Left kidney (tissue), 8 donors: Measurements from ENCODE around the gene HYCC1. TPM values are rescaled to one million over a fixed set of nuclear protein-coding genes. Genes with fewer than 3 reads are reported as not detected.
"Not testable (repeated sequence)": the region's sequence is repeated elsewhere in the genome, so short reads cannot be mapped to it uniquely, and the experiment has no call there.

Source experiments
- DNase-seq: peaks from one replicate; pipeline ENCODE4 v3.0.0-alpha.2; 2013
- long read RNA-seq, 8 donors: transcript quantifications; one replicate each; lab custom pipeline, GENCODE V29; 2026
- polyA plus RNA-seq: library from polyadenylated mRNA; unstranded; fragments of 120-200 nt; gene quantifications from one replicate; pipeline ENCODE4 v1.2.1, GENCODE V29; 2013; ENCODE audit not compliant: insufficient read length

Gene HYCC1
- 23.9 TPM for polyA plus RNA-seq
- long read RNA-seq, donor 1, partial matches to known transcripts, result 0 of 2 reads
- long read RNA-seq, donor 1, other reads (novel, unspliced or antisense), result 0 of 2 reads
- long read RNA-seq, donor 2, transcript FAM126A-201 (4 exons, 616 nt), result major isoform, 5 of 6 reads
- long read RNA-seq, donor 2, partial matches to known transcripts, result 0 of 6 reads
- long read RNA-seq, donor 2, other reads (novel, unspliced or antisense), result 0 of 6 reads
- long read RNA-seq, donor 3, transcript FAM126A-201 (4 exons, 616 nt), result major isoform, 5 of 10 reads
- long read RNA-seq, donor 3, partial matches to known transcripts, result 5 of 10 reads
- long read RNA-seq, donor 3, other reads (novel, unspliced or antisense), result 0 of 10 reads
- long read RNA-seq, donor 4, partial matches to known transcripts, result 0 of 1 reads
- long read RNA-seq, donor 4, other reads (novel, unspliced or antisense), result 0 of 1 reads
- long read RNA-seq, donor 5, full-length matches to known transcripts, result 11 of 11 reads
- long read RNA-seq, donor 5, partial matches to known transcripts, result 0 of 11 reads
- long read RNA-seq, donor 5, other reads (novel, unspliced or antisense), result 0 of 11 reads
- long read RNA-seq, donor 6, partial matches to known transcripts, result 0 of 6 reads
- long read RNA-seq, donor 6, other reads (novel, unspliced or antisense), result 0 of 6 reads
- long read RNA-seq, donor 7, full-length matches to known transcripts, result 8 of 8 reads
- long read RNA-seq, donor 7, partial matches to known transcripts, result 0 of 8 reads
- long read RNA-seq, donor 7, other reads (novel, unspliced or antisense), result 0 of 8 reads
- long read RNA-seq, donor 8, partial matches to known transcripts, result 0 of 4 reads
- long read RNA-seq, donor 8, other reads (novel, unspliced or antisense), result 0 of 4 reads

DNA sequence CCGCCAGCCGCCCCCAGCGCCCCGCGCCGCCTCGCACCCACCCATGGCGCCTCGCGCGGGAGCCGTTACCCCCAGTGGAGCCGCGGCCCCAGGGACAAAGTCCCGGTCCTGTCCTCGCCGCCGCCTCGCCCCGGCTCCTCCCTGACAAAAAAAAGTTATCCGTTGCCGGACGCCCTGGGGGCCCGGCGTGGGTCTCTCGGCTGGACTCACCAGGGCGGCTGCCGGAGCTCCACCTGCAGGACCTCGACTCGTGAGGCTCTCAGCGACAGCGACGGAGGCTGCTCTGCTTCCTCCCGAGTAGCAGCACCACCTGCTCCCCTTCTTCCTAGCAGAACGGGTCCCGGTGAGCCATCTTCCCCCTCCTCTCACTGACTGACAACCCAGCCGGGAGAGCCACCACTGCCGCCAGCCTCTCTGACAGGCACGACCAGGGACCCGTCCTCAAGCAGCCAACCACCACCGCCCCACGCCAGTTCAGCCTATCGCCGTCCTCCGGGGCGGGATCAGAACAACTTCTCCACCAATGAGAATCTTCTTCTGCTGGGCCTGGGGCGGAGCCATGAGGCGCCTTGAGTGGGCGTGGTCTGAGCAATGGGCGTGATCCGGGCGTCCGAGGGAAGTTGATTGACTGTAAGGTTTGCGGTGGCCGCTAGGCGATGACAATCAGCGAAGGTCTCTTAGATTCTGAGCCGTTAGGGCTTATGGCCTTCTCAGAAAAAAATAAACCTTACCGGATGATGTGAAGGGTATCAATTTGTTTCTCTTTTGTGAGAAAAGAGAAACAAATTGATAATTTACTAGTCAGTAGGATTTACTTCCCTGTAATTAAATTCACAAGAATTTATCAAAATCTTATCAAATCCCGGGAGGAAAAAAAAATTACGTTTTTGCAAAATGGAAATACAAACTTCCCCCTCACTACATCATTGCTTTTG is at the start of gene HYCC1:
Gene HYCC1, minus strand, starts transcription at position 416 of the 935 bp plus-strand sequence. CDS start 23,019 bp downstream, outside the sequence.
- DNase-seq, result peak; percentile 97

- no peak for DNase-seq
Measured at GRCh38 chr7:23062452-23062851, 48.5 kb upstream of the HYCC1 start.

GRCh38 chr7:23061327-23061726 is 47.4 kb upstream of the HYCC1 start:
- DNase-seq, result no peak

GRCh38 chr7:23058408-23059096 is 44.6 kb upstream of the HYCC1 start:
- DNase-seq, result no peak

- peak; percentile 41 for DNase-seq
Measured at GRCh38 chr7:23055582-23056178, 41.8 kb upstream of the HYCC1 start.

GRCh38 chr7:23051124-23051485 is 37.2 kb upstream of the HYCC1 start:
- DNase-seq, result not testable (repeated sequence)

DNA sequence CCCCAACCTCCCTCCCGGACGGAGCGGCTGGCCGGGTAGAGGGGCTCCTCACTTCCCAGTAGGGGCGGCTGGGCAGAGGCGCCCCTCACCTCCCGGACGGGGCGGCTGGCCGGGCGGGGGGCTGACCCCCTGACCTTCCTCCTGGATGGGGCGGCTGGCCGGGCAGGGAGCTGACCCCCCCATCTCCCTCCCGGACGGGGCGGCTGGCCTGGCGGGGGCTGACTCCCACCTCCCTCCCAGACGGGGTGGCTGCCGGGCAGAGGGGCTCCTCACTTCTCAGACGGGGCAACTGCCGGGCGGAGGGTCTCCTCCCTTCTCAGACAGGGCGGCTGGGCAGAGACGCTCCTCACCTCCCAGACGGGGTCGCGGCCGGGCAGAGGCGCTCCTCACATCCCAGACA is 32.4 kb upstream of the HYCC1 start:
- not testable (repeated sequence) for DNase-seq

DNA sequence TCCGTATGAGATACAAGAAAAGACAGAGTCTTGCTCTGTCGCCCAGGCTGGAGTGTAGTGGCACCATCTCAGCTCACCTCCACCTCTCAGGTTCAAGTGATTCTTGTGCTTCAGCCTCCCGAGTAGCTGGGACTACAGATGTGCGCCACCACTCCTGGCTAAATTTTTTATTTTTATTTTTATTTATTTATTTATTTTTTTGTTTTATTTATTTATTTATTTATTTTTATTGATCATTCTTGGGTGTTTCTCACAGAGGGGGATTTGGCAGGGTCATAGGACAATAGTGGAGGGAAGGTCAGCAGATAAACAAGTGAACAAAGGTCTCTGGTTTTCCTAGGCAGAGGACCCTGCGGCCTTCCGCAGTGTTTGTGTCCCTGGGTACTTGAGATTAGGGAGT is 31.2 kb upstream of the HYCC1 start:
- not testable (repeated sequence) for DNase-seq

GRCh38 chr7:23044581-23044980 is 30.7 kb upstream of the HYCC1 start:
- no peak for DNase-seq

DNA sequence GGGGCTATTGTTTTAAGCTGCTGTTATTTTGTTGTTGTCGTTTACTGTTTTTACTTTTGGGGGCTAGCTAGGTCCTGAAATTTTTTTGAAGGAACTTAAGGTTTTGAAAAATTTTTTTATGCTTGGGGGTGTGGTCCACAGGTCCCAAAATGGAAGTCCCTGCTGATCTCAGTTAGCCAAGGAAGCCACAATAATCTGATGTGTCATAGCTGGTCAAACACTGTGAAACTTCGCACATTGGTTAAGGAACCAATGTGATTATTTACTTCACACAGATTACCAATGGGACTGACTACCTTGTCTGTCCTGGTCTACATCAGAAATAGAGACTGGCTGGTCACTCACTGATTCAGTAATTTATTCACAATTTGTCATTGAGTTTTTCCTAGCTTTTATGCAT is 29.5 kb upstream of the HYCC1 start:
- no peak for DNase-seq

GRCh38 chr7:23039674-23040073 is 25.7 kb upstream of the HYCC1 start:
- DNase-seq, result not testable (repeated sequence)

DNA sequence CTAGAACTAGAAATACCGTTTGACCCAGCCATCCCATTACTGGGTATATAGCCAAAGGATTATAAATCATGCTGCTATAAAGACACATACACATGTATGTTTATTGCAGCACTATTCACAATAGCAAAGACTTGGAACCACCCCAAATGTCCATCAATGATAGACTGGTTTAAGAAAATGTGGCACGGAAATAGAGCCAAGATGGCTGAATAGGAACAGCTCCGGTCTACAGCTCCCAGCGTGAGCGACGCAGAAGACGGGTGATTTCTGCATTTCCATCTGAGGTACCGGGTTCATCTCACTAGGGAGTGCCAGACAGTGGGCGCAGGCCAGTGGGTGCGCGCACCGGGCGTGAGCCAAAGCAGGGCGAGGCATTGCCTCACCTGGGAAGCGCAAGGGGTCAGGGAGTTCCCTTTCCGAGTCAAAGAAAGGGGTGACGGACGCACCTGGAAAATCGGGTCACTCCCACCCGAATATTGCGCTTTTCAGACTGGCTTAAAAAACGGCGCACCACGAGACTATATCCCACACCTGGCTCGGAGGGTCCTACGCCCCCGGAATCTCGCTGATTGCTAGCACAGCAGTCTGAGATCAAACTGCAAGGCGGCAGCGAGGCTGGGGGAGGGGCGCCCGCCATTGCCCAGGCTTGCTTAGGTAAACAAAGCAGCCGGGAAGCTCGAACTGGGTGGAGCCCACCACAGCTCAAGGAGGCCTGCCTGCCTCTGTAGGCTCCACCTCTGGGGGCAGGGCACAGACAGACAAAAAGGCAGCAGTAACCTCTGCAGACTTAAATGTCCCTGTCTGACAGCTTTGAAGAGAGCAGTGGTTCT is 21.8 kb upstream of the HYCC1 start:
- not testable (repeated sequence) for DNase-seq

- no peak for DNase-seq
Measured at GRCh38 chr7:23027261-23027660, 13.3 kb upstream of the HYCC1 start.

GRCh38 chr7:23026164-23026563 is 12.2 kb upstream of the HYCC1 start:
- DNase-seq, result no peak

DNA sequence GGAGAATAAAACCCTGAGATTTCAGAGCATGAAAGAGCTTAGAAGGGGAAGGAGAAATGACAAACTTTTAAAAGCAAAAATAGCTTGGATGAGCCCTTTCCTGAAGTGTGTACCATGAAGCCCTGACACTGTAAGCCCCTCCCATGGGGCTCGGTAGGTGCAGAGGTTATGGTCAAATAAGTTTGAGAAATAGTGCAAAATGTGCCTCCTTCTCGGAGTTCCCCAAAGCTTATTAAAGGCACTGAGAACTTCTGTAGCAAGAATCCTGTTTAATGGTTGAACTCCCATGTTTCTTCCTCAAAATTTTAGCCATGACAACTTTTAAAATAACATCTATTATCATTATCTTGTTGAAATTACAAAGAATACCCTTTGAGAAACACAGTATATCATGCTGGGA is 10.5 kb upstream of the HYCC1 start:
- no peak for DNase-seq

DNA sequence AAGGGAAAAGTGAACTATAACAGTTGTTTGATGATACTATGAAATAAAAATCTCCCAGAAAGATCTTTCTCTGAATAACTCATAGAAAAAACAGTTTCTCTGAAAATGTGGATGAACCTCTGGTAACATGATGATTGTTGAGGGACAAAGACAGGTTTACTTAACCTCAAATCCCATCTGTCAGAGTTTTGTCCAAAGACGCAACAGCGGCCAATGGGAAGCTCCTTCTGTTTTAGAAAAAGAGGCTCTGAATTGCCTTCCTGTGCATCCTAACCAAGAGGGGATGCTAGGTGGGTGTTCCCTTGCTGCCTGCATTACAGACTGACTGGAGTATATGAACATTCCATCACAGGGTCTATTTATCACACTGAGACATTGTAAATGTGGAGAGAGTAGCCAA is 8.9 kb upstream of the HYCC1 start:
- no peak for DNase-seq

- peak; percentile 43 for DNase-seq
Measured at GRCh38 chr7:23022258-23022769, 8.4 kb upstream of the HYCC1 start.

GRCh38 chr7:23021596-23021995 is 7.7 kb upstream of the HYCC1 start:
- DNase-seq, result no peak

DNA sequence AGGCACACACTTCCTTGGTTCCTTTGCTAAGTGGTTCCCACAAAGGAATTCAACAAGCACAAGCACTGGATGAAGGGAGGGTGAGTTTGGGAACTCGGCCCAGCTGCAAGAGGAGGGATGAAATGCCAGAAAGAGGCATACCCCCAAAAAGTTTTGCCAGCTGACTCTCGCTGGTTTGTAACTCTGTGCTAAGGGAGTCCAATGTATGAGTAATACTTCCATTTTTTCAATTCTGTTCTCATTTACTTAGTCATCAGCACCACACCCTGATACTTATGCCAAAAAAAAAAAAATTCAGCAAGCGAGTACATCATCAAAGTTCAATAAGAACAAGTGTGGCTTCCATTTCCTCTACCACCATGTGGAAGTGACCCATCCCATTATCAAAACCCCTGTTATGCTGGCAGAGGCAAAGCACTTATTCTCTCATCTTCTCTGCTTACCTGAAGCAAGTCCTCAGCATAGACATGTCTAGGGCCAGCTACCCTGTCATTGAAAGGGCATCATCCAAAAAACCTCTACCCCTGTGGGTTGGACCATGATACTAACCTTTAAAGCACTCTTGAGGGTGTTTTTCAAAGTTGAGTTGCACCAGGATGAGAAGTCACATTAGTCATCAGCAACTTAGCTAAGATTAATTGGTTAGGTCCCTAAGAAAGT is 6.9 kb upstream of the HYCC1 start:
- DNase-seq, result no peak
